ENCODE results near the gene DPEP2NB.

DPEP2NB gene

GRCh38 chr16:68015681-68016080 lies at the start of gene DPEP2NB:
Gene DPEP2NB (minus strand): TSS chr16:68015911. CDS start chr16:68015770, 141 bp downstream.
- H3K4me1 Mint-ChIP-seq (ENCODE audit: low read depth): peaks cover 26% of the 10 kb centered on the region
- H3K27ac Mint-ChIP-seq: peak within 1 kb of the TSS; percentile 16
- no peaks in the 10 kb centered on the region for H3K27me3 Mint-ChIP-seq
- intact Hi-C loops (cut with micrococcal nuclease): no loop called here
- H3K4me3 Mint-ChIP-seq: no peak within 1 kb of the TSS
- H3K9me3 Mint-ChIP-seq: no peaks in the 10 kb centered on the region
- H3K36me3 Mint-ChIP-seq (ENCODE audit: low read depth): peaks cover under 1% of the 10 kb centered on the region

- H3K27ac Mint-ChIP-seq: peak overlapping the region; percentile 59
- peaks cover 76% of the 10 kb centered on the region for H3K36me3 Mint-ChIP-seq (ENCODE audit: low read depth)
- H3K9me3 Mint-ChIP-seq: no peaks in the 10 kb centered on the region
- H3K4me3 Mint-ChIP-seq: no peak overlapping the region
- H3K4me1 Mint-ChIP-seq (ENCODE audit: low read depth): peaks cover 40% of the 10 kb centered on the region
- intact Hi-C loops (cut with micrococcal nuclease): loop anchor here (10.0 kb wide), 2 partner anchors 160 to 250 kb away; no protein-coding TSS in a partner anchor
- H3K27me3 Mint-ChIP-seq: no peaks in the 10 kb centered on the region
Observed at GRCh38 chr16:68064791-68065365, 49.2 kb upstream of the DPEP2NB start.

- Mint-ChIP-seq H3K9me3 (no peaks in the 10 kb centered on the region), H3K27ac (no peak overlapping the region), H3K4me3 (no peak overlapping the region), H3K27me3 (no peaks in the 10 kb centered on the region), H3K36me3 (ENCODE audit: low read depth) (peaks cover 78% of the 10 kb centered on the region), H3K4me1 (ENCODE audit: low read depth) (peaks cover 39% of the 10 kb centered on the region)
- intact Hi-C loops (cut with micrococcal nuclease): loop anchor here (10.0 kb wide), 2 partner anchors 162 to 248 kb away; no protein-coding TSS in a partner anchor
Observed at GRCh38 chr16:68062910-68063393, 47.2 kb upstream of the DPEP2NB start.

- peaks cover 80% of the 10 kb centered on the region for H3K36me3 Mint-ChIP-seq (ENCODE audit: low read depth)
- H3K27me3 Mint-ChIP-seq: no peaks in the 10 kb centered on the region
- H3K27ac Mint-ChIP-seq: peak overlapping the region; percentile 82
- H3K4me1 Mint-ChIP-seq (ENCODE audit: low read depth): peaks cover 39% of the 10 kb centered on the region
- H3K9me3 Mint-ChIP-seq: no peaks in the 10 kb centered on the region
- no peak overlapping the region for H3K4me3 Mint-ChIP-seq
- intact Hi-C loops (cut with micrococcal nuclease): loop anchor here (10.0 kb wide), 2 partner anchors 163 to 247 kb away; no protein-coding TSS in a partner anchor
Observed at GRCh38 chr16:68061396-68061795, 45.7 kb upstream of the DPEP2NB start.

GRCh38 chr16:68059804-68060203 lies 44.1 kb upstream of the DPEP2NB start:
- H3K9me3 Mint-ChIP-seq: no peaks in the 10 kb centered on the region
- H3K27ac Mint-ChIP-seq: no peak overlapping the region
- H3K4me3 Mint-ChIP-seq: no peak overlapping the region
- intact Hi-C loops (cut with micrococcal nuclease): loop anchor here (10.0 kb wide), 2 partner anchors 165 to 245 kb away; no protein-coding TSS in a partner anchor
- H3K4me1 Mint-ChIP-seq (ENCODE audit: low read depth): peaks cover 34% of the 10 kb centered on the region
- peaks cover 79% of the 10 kb centered on the region for H3K36me3 Mint-ChIP-seq (ENCODE audit: low read depth)
- H3K27me3 Mint-ChIP-seq: no peaks in the 10 kb centered on the region

- Mint-ChIP-seq H3K9me3 (no peaks in the 10 kb centered on the region), H3K4me3 (no peak overlapping the region), H3K36me3 (ENCODE audit: low read depth) (peaks cover 86% of the 10 kb centered on the region), H3K27me3 (no peaks in the 10 kb centered on the region), H3K27ac (no peak overlapping the region), H3K4me1 (ENCODE audit: low read depth) (peaks cover 8% of the 10 kb centered on the region)
- intact Hi-C loops (cut with micrococcal nuclease): no loop called here
Observed at GRCh38 chr16:68055395-68055794, 39.7 kb upstream of the DPEP2NB start.

GRCh38 chr16:68049449-68049848 lies 33.7 kb upstream of the DPEP2NB start:
- Mint-ChIP-seq H3K9me3 (no peaks in the 10 kb centered on the region), H3K27me3 (no peaks in the 10 kb centered on the region), H3K4me1 (ENCODE audit: low read depth) (peaks cover 10% of the 10 kb centered on the region), H3K36me3 (ENCODE audit: low read depth) (peaks cover 91% of the 10 kb centered on the region), H3K4me3 (no peak overlapping the region), H3K27ac (no peak overlapping the region)
- intact Hi-C loops (cut with micrococcal nuclease): no loop called here

- peaks cover 85% of the 10 kb centered on the region for H3K36me3 Mint-ChIP-seq (ENCODE audit: low read depth)
- intact Hi-C loops (cut with micrococcal nuclease): no loop called here
- no peak overlapping the region for H3K4me3 Mint-ChIP-seq
- H3K27me3 Mint-ChIP-seq: no peaks in the 10 kb centered on the region
- H3K9me3 Mint-ChIP-seq: no peaks in the 10 kb centered on the region
- peaks cover 19% of the 10 kb centered on the region for H3K4me1 Mint-ChIP-seq (ENCODE audit: low read depth)
- H3K27ac Mint-ChIP-seq: no peak overlapping the region
Observed at GRCh38 chr16:68047987-68048386, 32.3 kb upstream of the DPEP2NB start.

- H3K4me3 Mint-ChIP-seq: no peak overlapping the region
- no peaks in the 10 kb centered on the region for H3K27me3 Mint-ChIP-seq
- H3K27ac Mint-ChIP-seq: no peak overlapping the region
- no peaks in the 10 kb centered on the region for H3K9me3 Mint-ChIP-seq
- intact Hi-C loops (cut with micrococcal nuclease): no loop called here
- H3K36me3 Mint-ChIP-seq (ENCODE audit: low read depth): peaks cover 69% of the 10 kb centered on the region
- peaks cover 27% of the 10 kb centered on the region for H3K4me1 Mint-ChIP-seq (ENCODE audit: low read depth)
Observed at GRCh38 chr16:68046106-68046505, 30.4 kb upstream of the DPEP2NB start.

GRCh38 chr16:68041783-68042182 lies 26.1 kb upstream of the DPEP2NB start:
- Mint-ChIP-seq H3K27ac (peak overlapping the region; percentile 62), H3K4me3 (no peak overlapping the region), H3K4me1 (ENCODE audit: low read depth) (peaks cover 50% of the 10 kb centered on the region)

GRCh38 chr16:68040506-68041288 lies 25.0 kb upstream of the DPEP2NB start:
- Mint-ChIP-seq H3K36me3 (ENCODE audit: low read depth) (peaks cover 40% of the 10 kb centered on the region), H3K4me3 (no peak overlapping the region), H3K27ac (peak overlapping the region; percentile 62), H3K27me3 (no peaks in the 10 kb centered on the region), H3K9me3 (no peaks in the 10 kb centered on the region), H3K4me1 (ENCODE audit: low read depth) (peaks cover 53% of the 10 kb centered on the region)
- intact Hi-C loops (cut with micrococcal nuclease): loop anchor here (1.0 to 5.0 kb wide), 2 partner anchors 47 to 368 kb away; no protein-coding TSS in a partner anchor

More at GRCh38 chr16:68041783-68042182, 26.1 kb upstream of the DPEP2NB start:
- Mint-ChIP-seq H3K9me3 (no peaks in the 10 kb centered on the region), H3K36me3 (ENCODE audit: low read depth) (peaks cover 47% of the 10 kb centered on the region), H3K27me3 (no peaks in the 10 kb centered on the region)
- intact Hi-C loops (cut with micrococcal nuclease): loop anchor here (5.0 kb wide), 1 partner anchor 369 kb away; no protein-coding TSS in a partner anchor

- peaks cover 45% of the 10 kb centered on the region for H3K4me1 Mint-ChIP-seq (ENCODE audit: low read depth)
- H3K27ac Mint-ChIP-seq: peak overlapping the region; percentile 88
- no peaks in the 10 kb centered on the region for H3K27me3 Mint-ChIP-seq
- peak overlapping the region; percentile 61 for H3K4me3 Mint-ChIP-seq
- no peaks in the 10 kb centered on the region for H3K9me3 Mint-ChIP-seq
- H3K36me3 Mint-ChIP-seq (ENCODE audit: low read depth): peaks cover 31% of the 10 kb centered on the region
- intact Hi-C loops (cut with micrococcal nuclease): loop anchor here (5.0 kb wide), 1 partner anchor 101 kb away; the partner anchor contains the start of gene PSMB10
Observed at GRCh38 chr16:68037841-68038597, 22.3 kb upstream of the DPEP2NB start.

GRCh38 chr16:68035227-68035626 lies 19.5 kb upstream of the DPEP2NB start:
- H3K27ac Mint-ChIP-seq: no peak overlapping the region
- no peaks in the 10 kb centered on the region for H3K9me3 Mint-ChIP-seq
- intact Hi-C loops (cut with micrococcal nuclease): loop anchor here (5.0 kb wide), 1 partner anchor 98 kb away; the partner anchor contains the start of gene PSMB10
- no peak overlapping the region for H3K4me3 Mint-ChIP-seq
- H3K36me3 Mint-ChIP-seq (ENCODE audit: low read depth): peaks cover 44% of the 10 kb centered on the region
- H3K4me1 Mint-ChIP-seq (ENCODE audit: low read depth): peaks cover 38% of the 10 kb centered on the region
- no peaks in the 10 kb centered on the region for H3K27me3 Mint-ChIP-seq

Measured in dendritic cell treated with granulocyte-macrophage colony-stimulating factor and Interleukin-4, amounts not matched to agents 40 ng/mL and 50 ng/mL, for 4 days (primary cell).